Activated naive CD4-positive, alpha-beta T cell treated with anti-CD3 and anti-CD28 coated beads, Interleukin-2, amount 10 ng/mL, durations not matched to agents 7 days and 5 days (primary cell): ENCODE data around the gene SZRD1.

Experiments
- CTCF ChIA-PET: fragments of 350-600 bp; sonication (Branson Sonifier 250); formaldehyde crosslinking; loops from one replicate; lab custom pipeline; 2021; ENCODE audit warnings: antibody characterized with exemption; lab: Charles Lee
- DNase-seq: peaks from one replicate; pipeline ENCODE4 v3.0.0-alpha.2; 2020
- H3K27ac Mint-ChIP-seq: one replicate; pipeline ENCODE4 v1.8.0; 2021; ENCODE audit warnings: mild to moderate bottlenecking, moderate library complexity, mixed read lengths
- H3K27me3 Mint-ChIP-seq: one replicate; pipeline ENCODE4 v1.8.0; 2021; ENCODE audit warnings: mild to moderate bottlenecking, mixed read lengths
- H3K36me3 Mint-ChIP-seq: one replicate; pipeline ENCODE4 v1.8.0; 2021; ENCODE audit warnings: mixed read lengths
- H3K4me1 Mint-ChIP-seq: one replicate; pipeline ENCODE4 v1.8.0; 2021; ENCODE audit warnings: mixed read lengths
- H3K4me3 Mint-ChIP-seq: one replicate; pipeline ENCODE4 v1.8.0; 2021; ENCODE audit warnings: mild to moderate bottlenecking, moderate library complexity, mixed read lengths
- H3K9me3 Mint-ChIP-seq: one replicate; pipeline ENCODE4 v1.8.0; 2021; ENCODE audit warnings: mixed read lengths

SZRD1 gene

GRCh38 chr1:16443975-16444770, 77.1 kb downstream of the SZRD1 start:
- peaks cover 50% of the 10 kb centered on the region for H3K4me1 Mint-ChIP-seq
- H3K27ac Mint-ChIP-seq: peak overlapping the region; percentile 73
- no peak for DNase-seq
- H3K4me3 Mint-ChIP-seq: no peak overlapping the region
- H3K27me3 Mint-ChIP-seq: no peaks in the 10 kb centered on the region
- H3K36me3 Mint-ChIP-seq: peaks cover 51% of the 10 kb centered on the region
- CTCF ChIA-PET: no interaction called here
- no peaks in the 10 kb centered on the region for H3K9me3 Mint-ChIP-seq

- no peaks in the 10 kb centered on the region for H3K9me3 Mint-ChIP-seq
- H3K4me3 Mint-ChIP-seq: no peak overlapping the region
- CTCF ChIA-PET: no interaction called here
- no peaks in the 10 kb centered on the region for H3K27me3 Mint-ChIP-seq
- H3K27ac Mint-ChIP-seq: no peak overlapping the region
- DNase-seq: no peak
- peaks cover 55% of the 10 kb centered on the region for H3K4me1 Mint-ChIP-seq
- peaks cover 60% of the 10 kb centered on the region for H3K36me3 Mint-ChIP-seq
These were observed 78.0 kb downstream of the SZRD1 start for GRCh38 chr1:16445052-16445451.

- Mint-ChIP-seq H3K9me3 (no peaks in the 10 kb centered on the region), H3K27me3 (no peaks in the 10 kb centered on the region), H3K27ac (no peak overlapping the region), H3K4me3 (no peak overlapping the region), H3K36me3 (peaks cover 69% of the 10 kb centered on the region), H3K4me1 (peaks cover 54% of the 10 kb centered on the region)
- DNase-seq: no peak
- CTCF ChIA-PET: no interaction called here
These were observed 79.1 kb downstream of the SZRD1 start for GRCh38 chr1:16446116-16446515.

GRCh38 chr1:16447641-16448040, 80.6 kb downstream of the SZRD1 start:
- CTCF ChIA-PET: no interaction called here
- DNase-seq: no peak
- Mint-ChIP-seq H3K36me3 (peaks cover 71% of the 10 kb centered on the region), H3K27me3 (no peaks in the 10 kb centered on the region), H3K4me1 (peaks cover 45% of the 10 kb centered on the region), H3K27ac (peak overlapping the region; percentile 56), H3K4me3 (no peak overlapping the region), H3K9me3 (no peaks in the 10 kb centered on the region)
